DOHH2 (cell line): Measurements from ENCODE around the gene AIG1.

Experiments used
- H3F3A ChIP-seq: fragments of 200-600 bp; sonication (generic), shearing (Covaris generic); 2 replicates; pipeline ENCODE4 v1.6.0; 2016; ENCODE audit warnings: antibody characterized with exemption, mild to moderate bottlenecking; ENCODE audit not compliant: control insufficient read depth, insufficient read depth
- H3K27ac ChIP-seq: fragments of 200-600 bp; sonication (generic); 2 replicates; pipeline ENCODE4 v1.5.1; 2014; ENCODE audit warnings: low read depth, mild to moderate bottlenecking, low read length, moderate library complexity
- H3K27me3 ChIP-seq: fragments of 200-600 bp; sonication (generic); 2 replicates; pipeline ENCODE4 v1.6.1; 2014; ENCODE audit warnings: mild to moderate bottlenecking, low read length, mixed read lengths; ENCODE audit not compliant: control insufficient read depth
- H3K36me3 ChIP-seq: fragments of 200-600 bp; sonication (generic); 2 replicates; pipeline ENCODE4 v1.6.1; 2014; ENCODE audit warnings: mild to moderate bottlenecking, low read length, moderate library complexity, mixed read lengths; ENCODE audit not compliant: control insufficient read depth
- H3K4me1 ChIP-seq: fragments of 200-600 bp; sonication (generic); 2 replicates; pipeline ENCODE4 v1.6.1; 2014; ENCODE audit warnings: mild to moderate bottlenecking, low read length, mixed read lengths; ENCODE audit not compliant: control insufficient read depth
- H3K4me2 ChIP-seq: fragments of 200-600 bp; sonication (generic); 2 replicates; pipeline ENCODE4 v1.6.0; 2014; ENCODE audit warnings: mild to moderate bottlenecking, low read length, moderate library complexity
- H3K4me3 ChIP-seq: fragments of 200-600 bp; sonication (generic); 2 replicates; pipeline ENCODE4 v1.5.1; 2014; ENCODE audit warnings: mild to moderate bottlenecking, low read length, mixed read lengths
- H3K79me2 ChIP-seq: fragments of 200-600 bp; sonication (generic); 2 replicates; pipeline ENCODE4 v1.6.1; 2014; ENCODE audit warnings: mild to moderate bottlenecking, low read length, mixed read lengths; ENCODE audit not compliant: control insufficient read depth
- H3K9me2 ChIP-seq: fragments of 200-600 bp; sonication (generic); replicated peaks from 2 replicates; pipeline ENCODE4 v1.6.1; 2014; ENCODE audit warnings: mild to moderate bottlenecking, low read length, mixed read lengths; ENCODE audit not compliant: control insufficient read depth
- H3K9me3 ChIP-seq: fragments of 200-600 bp; sonication (generic); 2 replicates; pipeline ENCODE4 v1.6.1; 2014; ENCODE audit warnings: antibody characterized with exemption, low read length, mixed read lengths; ENCODE audit not compliant: control insufficient read depth, insufficient read depth
- H4K20me1 ChIP-seq: fragments of 200-600 bp; sonication (generic); 2 replicates; pipeline ENCODE4 v1.6.0; 2014; ENCODE audit warnings: low read depth, mild to moderate bottlenecking, antibody characterized with exemption, low read length, moderate library complexity; ENCODE audit not compliant: control insufficient read depth, insufficient read depth
- CTCF ChIP-seq: fragments of 200-600 bp; sonication (generic); IDR thresholded peaks from one replicate; pipeline ENCODE4 v1.5.1; 2014; ENCODE audit warnings: antibody characterized with exemption, mild to moderate bottlenecking, low read depth, low read length; ENCODE audit not compliant: poor library complexity, severe bottlenecking
- EZH2phosphoT487 ChIP-seq: fragments of 200-600 bp; sonication (generic); IDR thresholded peaks from 2 replicates; pipeline ENCODE4 v1.6.1; 2017; ENCODE audit warnings: borderline replicate concordance, mild to moderate bottlenecking, antibody characterized with exemption, low read length, moderate library complexity, mixed read lengths

Gene AIG1

GRCh38 chr6:143191361-143191760 is 130.7 kb downstream of the AIG1 start:
- no peak overlapping the region for H3K4me2 ChIP-seq
- H4K20me1 ChIP-seq = no peaks in the 10 kb centered on the region
- no peaks in the 10 kb centered on the region for H3K27me3 ChIP-seq
- no peak overlapping the region for H3K27ac ChIP-seq
- no peaks in the 10 kb centered on the region for H3K9me2 ChIP-seq
- H3K9me3 ChIP-seq = no peaks in the 10 kb centered on the region
- no peak overlapping the region for H3K4me3 ChIP-seq
- no peaks in the 10 kb centered on the region for H3K36me3 ChIP-seq
- no peaks in the 10 kb centered on the region for H3K79me2 ChIP-seq
- no peaks in the 10 kb centered on the region for H3F3A ChIP-seq
- TF ChIP-seq CTCF (no peak), EZH2phosphoT487 (no peak)
- H3K4me1 ChIP-seq = no peaks in the 10 kb centered on the region

- TF ChIP-seq EZH2phosphoT487 (no peak), CTCF (no peak)
- Histone ChIP-seq H3K79me2 (no peaks in the 10 kb centered on the region), H3K9me3 (no peaks in the 10 kb centered on the region), H4K20me1 (no peaks in the 10 kb centered on the region), H3K9me2 (no peaks in the 10 kb centered on the region), H3K36me3 (no peaks in the 10 kb centered on the region), H3K4me2 (no peak overlapping the region), H3F3A (no peaks in the 10 kb centered on the region), H3K27me3 (no peaks in the 10 kb centered on the region), H3K27ac (no peak overlapping the region), H3K4me3 (no peak overlapping the region), H3K4me1 (no peaks in the 10 kb centered on the region)
These were observed 132.1 kb downstream of the AIG1 start for GRCh38 chr6:143192766-143193165.

- Histone ChIP-seq H4K20me1 (no peaks in the 10 kb centered on the region), H3F3A (no peaks in the 10 kb centered on the region), H3K9me2 (no peaks in the 10 kb centered on the region), H3K4me1 (no peaks in the 10 kb centered on the region), H3K79me2 (no peaks in the 10 kb centered on the region), H3K36me3 (no peaks in the 10 kb centered on the region), H3K27ac (no peak overlapping the region), H3K4me2 (no peak overlapping the region), H3K27me3 (no peaks in the 10 kb centered on the region), H3K9me3 (no peaks in the 10 kb centered on the region), H3K4me3 (no peak overlapping the region)
- TF ChIP-seq EZH2phosphoT487 (no peak), CTCF (no peak)
These were observed 132.9 kb downstream of the AIG1 start for GRCh38 chr6:143193571-143194094.

GRCh38 chr6:143194095-143194589 is 133.5 kb downstream of the AIG1 start:
- TF ChIP-seq EZH2phosphoT487 = no peak
- TF ChIP-seq CTCF = no peak
- Histone ChIP-seq H3K36me3 (no peaks in the 10 kb centered on the region), H3K27ac (no peak overlapping the region), H3K79me2 (no peaks in the 10 kb centered on the region), H3F3A (no peaks in the 10 kb centered on the region), H3K4me2 (no peak overlapping the region), H4K20me1 (no peaks in the 10 kb centered on the region), H3K4me1 (no peaks in the 10 kb centered on the region), H3K9me2 (no peaks in the 10 kb centered on the region), H3K4me3 (no peak overlapping the region), H3K9me3 (no peaks in the 10 kb centered on the region), H3K27me3 (no peaks in the 10 kb centered on the region)
